HCT116 (cell line): ENCODE measurements around the gene HIPK2. TPM values are rescaled to one million over a fixed set of nuclear protein-coding genes. Genes with fewer than 3 reads are reported as not detected.

Experiments
- ATAC-seq: fragments of 200-7000 bp; cut with Tn5 transposase; 2 replicates; pipeline ENCODE4 v1.9.1; 2020; ENCODE audit warnings: mild to moderate bottlenecking, moderate library complexity
- BruUV-seq: library from RNA; stranded (reverse); fragments of 400-500 nt; replicated peaks from 2 replicates; lab custom pipeline; 2021; lab: Mats Ljungman, UMichigan
- CTCF ChIA-PET: fragments of 300-600 bp; sonication (Branson Sonifier 250); formaldehyde crosslinking; loops from one replicate; lab custom pipeline; 2021; ENCODE audit warnings: antibody characterized with exemption; lab: Charles Lee
- POLR2A ChIA-PET: fragments of 300-600, 350-600 bp; sonication (Branson Sonifier 250); formaldehyde crosslinking; loops from one replicate; lab custom pipeline; 2021; ENCODE audit warnings: antibody characterized with exemption; lab: Charles Lee
- RAD21 ChIA-PET, 2 experiments: fragments of 300-600 bp; sonication (Branson Sonifier 250); formaldehyde crosslinking; loops; one replicate each; lab custom pipeline; 2023; ENCODE audit warnings: low total read pairs in 2 of 2; ENCODE audit not compliant: uncharacterized antibody in 2 of 2, unreplicated experiment in 2 of 2, low non-redundant PET in 1 of 2; lab: Charles Lee
- DNase-seq: peaks from one replicate; pipeline ENCODE4 v3.0.0-alpha.2; 2010; ENCODE audit warnings: low read depth, low spot score
- H2AFZ ChIP-seq: fragments of 200-600 bp; shearing (Covaris generic), sonication (generic); 2 replicates; pipeline ENCODE4 v1.6.1; 2017; ENCODE audit warnings: low read depth, mixed run types, mixed read lengths, antibody characterized with exemption, low read length; ENCODE audit not compliant: poor library complexity, severe bottlenecking
- H3K27ac ChIP-seq: 2 replicates; pipeline ENCODE4 v1.5.1; 2012; ENCODE audit warnings: low read depth, low read length
- H3K27me3 ChIP-seq: fragments of 200-600 bp; sonication (generic); 2 replicates; pipeline ENCODE4 v1.6.1; 2016; ENCODE audit warnings: mixed run types, low read length, mixed read lengths; ENCODE audit not compliant: insufficient read depth
- H3K36me3 ChIP-seq, 2 experiments: fragments of 200-500 bp in 1 of 2; fragments of 200-600 bp in 1 of 2; sonication (Bioruptor generic) in 1 of 2; sonication (generic) in 1 of 2; 2 replicates each; pipeline versions ENCODE4 v1.5.1 to v1.6.1; 2014 to 2016; ENCODE audit warnings: low read length in 2 of 2, inconsistent platforms in 1 of 2, mixed read lengths in 1 of 2, mixed run types in 1 of 2; ENCODE audit not compliant: insufficient read depth in 2 of 2, control insufficient read depth in 1 of 2
- H3K4me1 ChIP-seq, 2 experiments: fragments of 200-600 bp in 1 of 2; sonication (generic) in 1 of 2; 2 replicates each; pipeline versions ENCODE4 v1.5.1 to v1.6.1; 2012 to 2017; ENCODE audit warnings: low read length in 2 of 2, inconsistent platforms in 1 of 2, mild to moderate bottlenecking in 1 of 2, mixed read lengths in 1 of 2, mixed run types in 1 of 2, moderate library complexity in 1 of 2; ENCODE audit not compliant: insufficient read depth in 2 of 2, control insufficient read depth in 1 of 2
- H3K4me2 ChIP-seq: fragments of 200-600 bp; sonication (generic); 2 replicates; pipeline ENCODE4 v1.6.1; 2017; ENCODE audit warnings: mixed run types, low read length, mixed read lengths
- H3K4me3 ChIP-seq, 2 experiments: fragments of 200-600 bp in 1 of 2; sonication (generic) in 1 of 2; replicated peaks in 1 of 2; 2 replicates each; pipeline ENCODE4 v1.5.1; 2011 to 2016; ENCODE audit warnings: low read length in 2 of 2, control low read depth in 1 of 2, low read depth in 1 of 2, mild to moderate bottlenecking in 1 of 2, mixed read lengths in 1 of 2, mixed run types in 1 of 2
- H3K79me2 ChIP-seq: fragments of 200-600 bp; sonication (generic); 2 replicates; pipeline ENCODE4 v1.6.1; 2017; ENCODE audit warnings: mild to moderate bottlenecking, mixed run types, low read length, moderate library complexity, mixed read lengths; ENCODE audit not compliant: insufficient read depth
- H3K9ac ChIP-seq: fragments of 200-600 bp; sonication (generic); 2 replicates; pipeline ENCODE4 v1.6.1; 2016; ENCODE audit warnings: low read length, mixed read lengths
- H3K9me2 ChIP-seq: fragments of 200-600 bp; sonication (generic), shearing (Covaris generic); 2 replicates; pipeline ENCODE4 v1.6.1; 2017; ENCODE audit warnings: mixed run types, mild to moderate bottlenecking, moderate library complexity; ENCODE audit not compliant: insufficient read depth
- H3K9me3 ChIP-seq, 2 experiments: fragments of 200-500 bp in 1 of 2; fragments of 200-600 bp in 1 of 2; sonication (Bioruptor generic) in 1 of 2; sonication (generic) in 1 of 2; 2 replicates each; pipeline ENCODE4 v1.6.1; 2014 to 2017; ENCODE audit warnings: low read length in 2 of 2, mixed read lengths in 2 of 2, inconsistent platforms in 1 of 2, low read depth in 1 of 2, mild to moderate bottlenecking in 1 of 2, mixed run types in 1 of 2, moderate library complexity in 1 of 2; ENCODE audit not compliant: control insufficient read depth in 1 of 2, insufficient read depth in 1 of 2
- H4K20me1 ChIP-seq: fragments of 200-600 bp; sonication (generic), shearing (Covaris generic); 2 replicates; pipeline ENCODE4 v1.6.1; 2017; ENCODE audit warnings: mixed run types, mild to moderate bottlenecking, moderate library complexity; ENCODE audit not compliant: insufficient read depth
- CBX3 ChIP-seq: IDR thresholded peaks from 2 replicates; pipeline ENCODE4 v1.6.1; 2012; ENCODE audit warnings: low read depth
- EGR1 ChIP-seq: IDR thresholded peaks from 2 replicates; pipeline ENCODE4 v1.6.1; 2012; ENCODE audit warnings: low read depth
- FOSL1 ChIP-seq: IDR thresholded peaks from 2 replicates; pipeline ENCODE4 v1.6.1; 2012; ENCODE audit warnings: low read depth
- JUND ChIP-seq: IDR thresholded peaks from 2 replicates; pipeline ENCODE4 v1.6.1; 2012
- POLR2AphosphoS5 ChIP-seq: IDR thresholded peaks from 2 replicates; pipeline ENCODE4 v1.6.1; 2011; ENCODE audit warnings: mild to moderate bottlenecking, low read depth, low read length, moderate library complexity
- SP1 ChIP-seq: IDR thresholded peaks from 2 replicates; pipeline ENCODE4 v1.6.1; 2012; ENCODE audit warnings: low read depth
- SRF ChIP-seq: IDR thresholded peaks from 2 replicates; pipeline ENCODE4 v1.6.1; 2012; ENCODE audit warnings: low read depth
- intact Hi-C: fragments of 100-400 bp; cut with micrococcal nuclease; formaldehyde crosslinking; loops from 2 replicates; pipeline ENCODE4 v1.10.0; 2022
- total RNA-seq: library from RNA; stranded (reverse); gene quantifications from one replicate; pipeline ENCODE4 v1.2.1, GENCODE V29; 2021; ENCODE audit not compliant: unreplicated experiment
- TF ChIP-seq, protein P1 (sequence below): IDR thresholded peaks from 2 replicates; pipeline ENCODE4 v1.6.1; 2012

The HIPK2 gene
- total RNA-seq, 1 experiment from 2014 or later: 49.5 TPM

GRCh38 chr7:139682136-139683013 lies 95.4 kb downstream of the HIPK2 start:
- ChIA-PET RAD21 (interaction anchor here in 1 of 2 experiments (1.8 kb wide), 1 partner anchor 37 kb away, joined by 5 read pairs; no protein-coding TSS in a partner anchor), CTCF (no interaction called here), POLR2A (interaction anchor here (0.8 kb wide), 1 partner anchor 10 kb away, joined by 4 read pairs; no protein-coding TSS in a partner anchor)
- no TSS peak for BruUV-seq
- ATAC-seq (peak; percentile 62), DNase-seq (peak; percentile 61)
- no peak overlapping the region for H2AFZ ChIP-seq
- H3K9me3 ChIP-seq: peaks cover 0 to 6% of the 10 kb centered on the region in 2 experiments; a peak in 1 of 4 replicates
- H3K27ac ChIP-seq: peak overlapping the region; percentile 87
- peak overlapping the region; percentile 71 for H3K9ac ChIP-seq
- H3K9me2 ChIP-seq: no peaks in the 10 kb centered on the region
- H3K36me3 ChIP-seq: peaks cover 0 to 13% of the 10 kb centered on the region in 2 experiments; a peak in 1 of 4 replicates
- H3K27me3 ChIP-seq: no peaks in the 10 kb centered on the region
- peaks cover 45 to 61% of the 10 kb centered on the region in 2 experiments for H3K4me1 ChIP-seq
- peak overlapping the region; percentile 86 for H3K4me2 ChIP-seq
- H3K79me2 ChIP-seq: peaks cover 23% of the 10 kb centered on the region; the same call in 1 of the 2 replicates
- H3K4me3 ChIP-seq: peak overlapping the region in 1 of 2 experiments; percentile 47; a peak in 2 of 4 replicates
- TF ChIP-seq SP1: peak; percentile 77
- TF ChIP-seq JUND: peak; percentile 60
- peak; percentile 31 for TF ChIP-seq POLR2AphosphoS5
- TF ChIP-seq, protein P1, sequence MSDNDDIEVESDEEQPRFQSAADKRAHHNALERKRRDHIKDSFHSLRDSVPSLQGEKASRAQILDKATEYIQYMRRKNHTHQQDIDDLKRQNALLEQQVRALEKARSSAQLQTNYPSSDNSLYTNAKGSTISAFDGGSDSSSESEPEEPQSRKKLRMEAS: peak; percentile 47; the same call in 1 of the 2 replicates
- TF ChIP-seq SRF: no peak
- peak; percentile 31; the same call in 1 of the 2 replicates for TF ChIP-seq CBX3
- peak; percentile 59 for TF ChIP-seq FOSL1
- no peak for TF ChIP-seq EGR1
- intact Hi-C loops: loop anchor here (2.0 to 5.0 kb wide), 2 partner anchors 50 to 88 kb away; no protein-coding TSS in a partner anchor
- H4K20me1 ChIP-seq: no peaks in the 10 kb centered on the region
